Heart left ventricle (tissue), 13 donors: ENCODE results near the gene MAP3K10.

Experiments
- POLR2A ChIP-seq, 2 donors: fragments of 450-650 bp; IDR thresholded peaks; one replicate each; pipeline ENCODE4 v1.6.1; 2017; ENCODE audit warnings: antibody characterized with exemption in 2 of 2, mild to moderate bottlenecking in 2 of 2, moderate library complexity in 2 of 2
- TF ChIP-seq, protein P1 (sequence below), 12 donors: fragments of 200-600 bp; sonication (generic) in 4 of 12; IDR thresholded peaks; one replicate each; pipeline versions ENCODE4 v1.5.0 to v1.8.0; 2018 to 2022; ENCODE audit warnings: antibody characterized with exemption in 12 of 12, mild to moderate bottlenecking in 5 of 12
- donor health status: ischemic (EF 13 %, LVEDD 7.1; RV severe dilation, severe dysfunction).
- donor health status: DM: no; HTN: yes; CAD: no.
- donor health status: DM: no; HTN: no; CAD: no.
- donor health status: ischemic (EF 25% LVEDD 6.9; RV normal size, moderate dysfunction).
- donor health status: ischemic (EF 25% LVEDD 5.7; RV mildly dilated, moderate dysfunction).
- donor health status: ischemic (EF 35%, LVEDD 5.7; RV mildly dilated, moderate dysfunction).
- donor health status: nonischemic (EF 11% LVEDD 7.7; RV severe dilation, severe dysfunction).
- donor health status: DM: yes; HTN: yes; CAD: no.
- donor health status: PGD.
- donor health status: ischemic (EF 29% LVEDD 5.4; RV normal size, mild dysfunction).
- donor health status: nonischemic (EF 23%, LVEDD 6.1; RV moderate dilation, normal function).

DNA sequence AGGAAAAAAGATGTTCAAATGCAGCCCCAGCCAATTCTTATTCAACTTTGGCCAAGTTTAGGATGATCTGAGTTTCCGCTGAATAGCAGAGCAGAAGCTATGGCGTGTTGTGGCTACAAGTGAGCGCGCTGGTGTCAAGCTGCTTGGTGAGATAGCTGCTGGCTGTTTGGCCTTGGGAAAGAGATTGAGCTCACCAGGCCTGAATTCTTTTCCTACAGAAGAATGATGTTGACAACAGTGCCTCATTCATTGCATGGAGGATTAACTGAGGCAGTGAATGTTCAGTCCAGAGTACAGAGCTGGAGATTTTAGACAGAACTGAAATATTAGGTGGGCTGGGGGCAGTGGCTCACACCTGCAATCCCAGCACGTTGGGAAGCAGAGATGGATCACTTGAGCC is 31.5 kb upstream of the MAP3K10 start:
- TF ChIP-seq, protein P1, sequence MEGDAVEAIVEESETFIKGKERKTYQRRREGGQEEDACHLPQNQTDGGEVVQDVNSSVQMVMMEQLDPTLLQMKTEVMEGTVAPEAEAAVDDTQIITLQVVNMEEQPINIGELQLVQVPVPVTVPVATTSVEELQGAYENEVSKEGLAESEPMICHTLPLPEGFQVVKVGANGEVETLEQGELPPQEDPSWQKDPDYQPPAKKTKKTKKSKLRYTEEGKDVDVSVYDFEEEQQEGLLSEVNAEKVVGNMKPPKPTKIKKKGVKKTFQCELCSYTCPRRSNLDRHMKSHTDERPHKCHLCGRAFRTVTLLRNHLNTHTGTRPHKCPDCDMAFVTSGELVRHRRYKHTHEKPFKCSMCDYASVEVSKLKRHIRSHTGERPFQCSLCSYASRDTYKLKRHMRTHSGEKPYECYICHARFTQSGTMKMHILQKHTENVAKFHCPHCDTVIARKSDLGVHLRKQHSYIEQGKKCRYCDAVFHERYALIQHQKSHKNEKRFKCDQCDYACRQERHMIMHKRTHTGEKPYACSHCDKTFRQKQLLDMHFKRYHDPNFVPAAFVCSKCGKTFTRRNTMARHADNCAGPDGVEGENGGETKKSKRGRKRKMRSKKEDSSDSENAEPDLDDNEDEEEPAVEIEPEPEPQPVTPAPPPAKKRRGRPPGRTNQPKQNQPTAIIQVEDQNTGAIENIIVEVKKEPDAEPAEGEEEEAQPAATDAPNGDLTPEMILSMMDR (IDR thresholded peaks at IDR 0.05) = no peak
- TF ChIP-seq POLR2A (IDR thresholded peaks at IDR 0.05) = no peak
